WTC11 (cell line): Measurements from ENCODE around the gene TRRAP. TPM values are rescaled to one million over a fixed set of nuclear protein-coding genes. Genes with fewer than 3 reads are reported as not detected.

ENCODE experiments used
- ATAC-seq: fragments of 200-7000 bp; cut with Tn5 transposase; 2 replicates; pipeline ENCODE4 v1.10.0; 2021; ENCODE audit warnings: mild to moderate bottlenecking, moderate library complexity
- CTCF ChIA-PET: fragments of 300-600 bp; sonication (Branson Sonifier 250); formaldehyde crosslinking; loops from one replicate; lab custom pipeline; 2021; ENCODE audit warnings: antibody characterized with exemption; lab: Charles Lee
- POLR2A ChIA-PET: fragments of 350-600 bp; sonication (Branson Sonifier 250); formaldehyde crosslinking; loops from one replicate; lab custom pipeline; 2021; ENCODE audit warnings: antibody characterized with exemption; lab: Charles Lee
- DNase-seq: peaks from one replicate; pipeline ENCODE4 v3.0.0; 2021; ENCODE audit warnings: low spot score
- H3K27ac Mint-ChIP-seq: 2 replicates; pipeline ENCODE4 v1.8.0; 2021; ENCODE audit warnings: mixed read lengths
- H3K27me3 Mint-ChIP-seq: 2 replicates; pipeline ENCODE4 v1.8.0; 2021; ENCODE audit warnings: low read depth, mild to moderate bottlenecking, moderate library complexity, mixed read lengths
- H3K36me3 Mint-ChIP-seq: 2 replicates; pipeline ENCODE4 v1.8.0; 2021; ENCODE audit warnings: mixed read lengths
- H3K4me1 Mint-ChIP-seq: 2 replicates; pipeline ENCODE4 v1.8.0; 2022; ENCODE audit warnings: mixed read lengths
- H3K4me3 Mint-ChIP-seq: 2 replicates; pipeline ENCODE4 v1.8.0; 2021; ENCODE audit warnings: mild to moderate bottlenecking, moderate library complexity, mixed read lengths
- H3K9me3 Mint-ChIP-seq: 2 replicates; pipeline ENCODE4 v1.8.0; 2021; ENCODE audit warnings: mixed read lengths
- ARID4B ChIP-seq: sonication (generic); formaldehyde crosslinking; IDR thresholded peaks from 2 replicates; pipeline ENCODE4 v1.8.0; 2023; ENCODE audit warnings: missing genetic modification reagents, mild to moderate bottlenecking, borderline replicate concordance
- FOXP4 ChIP-seq: sonication (generic); formaldehyde crosslinking; IDR thresholded peaks from 2 replicates; pipeline ENCODE4 v1.8.0; 2022; ENCODE audit warnings: mild to moderate bottlenecking, missing genetic modification reagents
- GRHL2 ChIP-seq: fragments of 250-450 bp; sonication (Bioruptor Pico); IDR thresholded peaks from 2 replicates; pipeline ENCODE4 v1.8.0; 2022; ENCODE audit warnings: mild to moderate bottlenecking, moderate library complexity; ENCODE audit not compliant: insufficient replicate concordance, severe bottlenecking
- NR3C1 ChIP-seq: sonication (generic); formaldehyde crosslinking; conservative IDR thresholded peaks from 2 replicates; pipeline ENCODE4 v1.8.1; 2023; ENCODE audit warnings: low read depth, mild to moderate bottlenecking, missing genetic modification reagents
- TP53 ChIP-seq: sonication (generic); formaldehyde crosslinking; IDR thresholded peaks from 2 replicates; pipeline ENCODE4 v1.8.1; 2023; ENCODE audit warnings: mild to moderate bottlenecking, missing genetic modification reagents
- USF2 ChIP-seq: sonication (generic); formaldehyde crosslinking; IDR thresholded peaks from 2 replicates; pipeline ENCODE4 v1.8.1; 2023; ENCODE audit warnings: mild to moderate bottlenecking, missing genetic modification reagents, moderate library complexity
- ZNF281 ChIP-seq: sonication (generic); formaldehyde crosslinking; IDR thresholded peaks from 2 replicates; pipeline ENCODE4 v1.8.0; 2023; ENCODE audit warnings: mild to moderate bottlenecking, missing genetic modification reagents
- ZNF416 ChIP-seq: fragments of 250-450 bp; sonication (Bioruptor Pico); IDR thresholded peaks from 2 replicates; pipeline ENCODE4 v1.9.0; 2021; ENCODE audit warnings: mild to moderate bottlenecking, inconsistent platforms
- ZNF532 ChIP-seq: fragments of 250-450 bp; sonication (Bioruptor Pico); IDR thresholded peaks from 2 replicates; pipeline ENCODE4 v1.9.0; 2021; ENCODE audit warnings: mild to moderate bottlenecking, borderline replicate concordance
- total RNA-seq: library from RNA; stranded (reverse); gene quantifications from 3 replicates; pipeline ENCODE4 v1.2.3, GENCODE V29; 2021

TRRAP gene
- total RNA-seq, 1 experiment from 2014 or later = 46.5 TPM

- no peak for TF ChIP-seq ZNF532
- no peak for TF ChIP-seq GRHL2 (CRISPR knock-in tag)
- no peak for TF ChIP-seq ZNF281 (CRISPR knock-in tag)
These were observed 100.3 kb downstream of the TRRAP start (continued) for GRCh38 chr7:98978672-98979071.

GRCh38 chr7:98981701-98982100 lies 103.4 kb downstream of the TRRAP start:
- no peaks in the 10 kb centered on the region for H3K27me3 Mint-ChIP-seq
- TF ChIP-seq TP53 (CRISPR knock-in tag) (no peak), FOXP4 (0 out of 2 replicates have a peak, but pooled peaks have one; percentile 39)
- CTCF ChIA-PET = no interaction called here

GRCh38 chr7:98982686-98983085 lies 104.4 kb downstream of the TRRAP start:
- TF ChIP-seq NR3C1 (CRISPR knock-in tag) (no peak), ZNF416 (no peak), TP53 (CRISPR knock-in tag) (no peak), ARID4B (CRISPR knock-in tag) (no peak), USF2 (CRISPR knock-in tag) (no peak)
- H3K9me3 Mint-ChIP-seq = peaks cover 20% of the 10 kb centered on the region
- peaks cover 90% of the 10 kb centered on the region for H3K36me3 Mint-ChIP-seq
- H3K27ac Mint-ChIP-seq = no peak overlapping the region
- POLR2A ChIA-PET = no interaction called here
- CTCF ChIA-PET = no interaction called here
- no peaks in the 10 kb centered on the region for H3K27me3 Mint-ChIP-seq
- no peak for DNase-seq
- ATAC-seq = no peak
- H3K4me3 Mint-ChIP-seq = no peak overlapping the region
- no peaks in the 10 kb centered on the region for H3K4me1 Mint-ChIP-seq

More at GRCh38 chr7:98981701-98982100, 103.4 kb downstream of the TRRAP start:
- no peak overlapping the region for H3K4me3 Mint-ChIP-seq
- peaks cover 86% of the 10 kb centered on the region for H3K36me3 Mint-ChIP-seq
- no peak for ATAC-seq
- peaks cover 16% of the 10 kb centered on the region for H3K9me3 Mint-ChIP-seq
- POLR2A ChIA-PET = no interaction called here
- H3K27ac Mint-ChIP-seq = no peak overlapping the region
- DNase-seq = no peak
- H3K4me1 Mint-ChIP-seq = no peaks in the 10 kb centered on the region
